ENCODE measurements around the gene PLCB1. TPM values are rescaled to one million over a fixed set of nuclear protein-coding genes. Genes with fewer than 3 reads are reported as not detected.

The PLCB1 gene
- polyA plus RNA-seq (0.15 to 0.37 TPM (median 0.32 TPM) in 3 replicates), polyA minus RNA-seq (0.56 to 1.1 TPM in 2 of 3 replicates, not detected in the other)
- polyA plus RNA-seq (2011; ENCODE audit: low read depth): 0.71 TPM
- polyA plus RNA-seq (2011; cell fraction: cytosol; rRNA removed): 0.14 and 0.29 TPM in 2 replicates
- polyA plus RNA-seq (2011; cell fraction: nucleus; rRNA removed): 0.20 and 0.31 TPM in 2 replicates
- polyA plus RNA-seq (2012; ENCODE audit: low replicate concordance): 0.21 and 0.39 TPM in 2 replicates
- polyA minus RNA-seq (2011; cell fraction: cytosol; rRNA and poly(A)+ RNA removed): not detected
- polyA minus RNA-seq (2011; cell fraction: nucleus; rRNA and poly(A)+ RNA removed): 0.53 and 2.1 TPM in 2 replicates

- Histone ChIP-seq H4K20me1 (ENCODE audit: control insufficient read depth, extremely low read depth, insufficient read depth, low read length) (no peaks in the 10 kb centered on the region), H3K4me3 (ENCODE audit: control insufficient read depth in 2 of 3, extremely low read depth in 1 of 3, insufficient read depth in 2 of 3, low read depth in 1 of 3, low read length in 3 of 3) (peak within 1 kb of the TSS; percentile 31 to 57 (median 42)), H2AFZ (ENCODE audit: control insufficient read depth, low read length) (peak within 1 kb of the TSS; percentile 12), H3K27me3 (ENCODE audit: control insufficient read depth, extremely low read depth, insufficient read depth, low read length) (peaks cover 29% of the 10 kb centered on the region), H3K9me3 (ENCODE audit: control insufficient read depth, low read depth, low read length) (no peaks in the 10 kb centered on the region), H3K9me1 (ENCODE audit: control insufficient read depth, extremely low read depth, insufficient read depth, low read length) (no peaks in the 10 kb centered on the region), H3K27ac (ENCODE audit: control insufficient read depth, insufficient read depth, low read length) (no peak within 1 kb of the TSS), H3K4me2 (ENCODE audit: control insufficient read depth, extremely low read depth, insufficient read depth, low read depth, low read length) (peak within 1 kb of the TSS; percentile 70), H3K4me1 (ENCODE audit: control insufficient read depth, extremely low read depth, insufficient read depth, low read length) (peaks cover 3% of the 10 kb centered on the region), H3K9ac (ENCODE audit: control insufficient read depth, extremely low read depth, insufficient read depth, low read length) (no peak within 1 kb of the TSS), H3K36me3 (ENCODE audit: control insufficient read depth in 2 of 2, extremely low read depth in 1 of 2, insufficient read depth in 2 of 2, low read length in 2 of 2) (no peaks in the 10 kb centered on the region), H3K79me2 (ENCODE audit: control insufficient read depth, insufficient read depth, low read length) (no peaks in the 10 kb centered on the region)
- no peak for TF ChIP-seq EZH2 (IDR thresholded peaks at IDR 0.05; ENCODE audit: low read length)
- TF ChIP-seq CTCF (optimal IDR thresholded peaks at IDR 0.05 in 1 of 3, IDR thresholded peaks at IDR 0.05 in 1 of 3, conservative IDR thresholded peaks at IDR 0.05 in 1 of 3; ENCODE audit: extremely low read depth in 1 of 3, insufficient read depth in 2 of 3, low read length in 3 of 3): peak; percentile 49 to 97 (median 88)
- dilution Hi-C loops (cut with MboI; ENCODE audit: extremely low pct_ligation_motif_present, low sequenced_read_pairs): no loop called here
- FAIRE-seq (no peak), DNase-seq (ENCODE audit: low read depth, low spot score) (no peak)
Observed at GRCh38 chr20:8131598-8132483, at the start of gene PLCB1. Gene PLCB1 (plus strand): TSS chr20:8132266. CDS start chr20:8132652, 386 bp downstream.

- TF ChIP-seq CTCF (optimal IDR thresholded peaks at IDR 0.05 in 1 of 3, IDR thresholded peaks at IDR 0.05 in 1 of 3, conservative IDR thresholded peaks at IDR 0.05 in 1 of 3; ENCODE audit: extremely low read depth in 1 of 3, insufficient read depth in 2 of 3, low read length in 3 of 3): no peak
- TF ChIP-seq EZH2 (IDR thresholded peaks at IDR 0.05; ENCODE audit: low read length): no peak
- H3K36me3 ChIP-seq (ENCODE audit: control insufficient read depth in 2 of 2, extremely low read depth in 1 of 2, insufficient read depth in 2 of 2, low read length in 2 of 2): no peaks in the 10 kb centered on the region
Observed at GRCh38 chr20:8082989-8083388, 49.1 kb upstream of the PLCB1 start.

More at GRCh38 chr20:8082989-8083388, 49.1 kb upstream of the PLCB1 start:
- Histone ChIP-seq H4K20me1 (ENCODE audit: control insufficient read depth, extremely low read depth, insufficient read depth, low read length) (no peaks in the 10 kb centered on the region), H3K9me1 (ENCODE audit: control insufficient read depth, extremely low read depth, insufficient read depth, low read length) (no peaks in the 10 kb centered on the region), H3K9me3 (ENCODE audit: control insufficient read depth, low read depth, low read length) (no peaks in the 10 kb centered on the region), H3K79me2 (ENCODE audit: control insufficient read depth, insufficient read depth, low read length) (no peaks in the 10 kb centered on the region), H3K27ac (ENCODE audit: control insufficient read depth, insufficient read depth, low read length) (no peak overlapping the region), H3K4me1 (ENCODE audit: control insufficient read depth, extremely low read depth, insufficient read depth, low read length) (no peaks in the 10 kb centered on the region), H3K9ac (ENCODE audit: control insufficient read depth, extremely low read depth, insufficient read depth, low read length) (no peak overlapping the region), H2AFZ (ENCODE audit: control insufficient read depth, low read length) (no peak overlapping the region), H3K4me3 (ENCODE audit: control insufficient read depth in 2 of 3, extremely low read depth in 1 of 3, insufficient read depth in 2 of 3, low read depth in 1 of 3, low read length in 3 of 3) (no peak overlapping the region), H3K4me2 (ENCODE audit: control insufficient read depth, extremely low read depth, insufficient read depth, low read depth, low read length) (no peak overlapping the region), H3K27me3 (ENCODE audit: control insufficient read depth, extremely low read depth, insufficient read depth, low read length) (no peaks in the 10 kb centered on the region)
- dilution Hi-C loops (cut with MboI; ENCODE audit: extremely low pct_ligation_motif_present, low sequenced_read_pairs): no loop called here
- DNase-seq (ENCODE audit: low read depth, low spot score) (no peak), FAIRE-seq (no peak)

Data from keratinocyte (primary cell).